HG03095 (cell line): ENCODE results near the gene C10orf105.

ENCODE experiments used
- ATAC-seq: cut with Tn5 transposase; IDR thresholded peaks from one replicate; pipeline ENCODE4 v1.9.1; 2021; ENCODE audit warnings: moderate library complexity; ENCODE audit not compliant: unreplicated experiment

C10orf105 gene

DNA sequence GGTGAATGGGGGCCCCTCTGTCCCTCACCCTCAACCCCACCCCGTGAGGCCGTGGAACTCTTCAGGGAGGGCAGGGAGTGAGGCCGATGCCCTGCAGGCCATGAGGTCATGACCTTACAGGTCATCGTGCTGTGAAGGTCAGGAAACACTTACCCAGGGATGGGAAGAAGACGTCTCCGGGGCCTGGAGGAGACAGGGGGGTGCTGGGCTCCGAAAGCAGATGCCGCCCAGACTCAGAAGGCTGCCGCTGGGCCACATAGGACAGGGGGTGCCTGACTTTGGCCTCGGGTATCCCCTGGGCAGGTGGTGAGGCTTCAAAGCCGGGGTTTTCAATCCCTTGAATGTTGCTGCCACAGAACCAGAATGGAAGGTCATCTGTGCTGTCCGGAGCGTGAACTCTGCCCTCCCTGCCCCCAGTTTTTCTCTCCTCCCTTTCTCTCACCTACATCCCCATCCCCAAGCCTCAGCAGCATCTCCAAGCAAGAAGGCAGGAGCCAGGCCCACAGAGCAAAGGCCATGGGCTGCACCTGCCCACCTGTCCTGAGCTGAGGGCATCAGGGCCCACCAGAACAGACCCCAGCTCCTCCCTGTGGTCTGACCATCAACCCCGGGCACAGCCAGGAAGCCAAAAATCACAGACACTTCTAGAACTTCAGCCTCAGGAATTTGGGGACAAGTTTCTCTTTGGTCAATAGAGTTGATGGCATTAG lies 32.1 kb upstream of the C10orf105 start:
- ATAC-seq: no peak

DNA sequence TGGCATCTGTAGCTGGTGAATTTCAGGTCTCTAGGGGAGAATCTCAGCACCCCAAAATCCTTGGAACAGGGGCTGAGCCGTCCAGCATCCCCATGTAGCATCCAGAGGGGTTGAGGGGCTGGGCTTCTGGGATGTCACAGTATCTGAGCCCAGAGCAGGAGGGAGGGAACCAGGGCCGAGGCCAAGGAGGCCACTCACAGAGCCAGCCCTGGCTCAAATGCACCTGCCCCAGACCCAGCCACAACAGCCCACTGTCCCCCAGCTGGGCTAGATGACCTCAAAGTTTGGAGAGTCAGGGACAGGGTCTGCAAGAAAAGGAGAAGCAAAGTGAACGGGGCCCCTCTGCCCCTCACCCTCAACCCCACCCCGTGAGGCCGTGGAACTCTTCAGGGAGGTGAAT lies 31.4 kb upstream of the C10orf105 start:
- ATAC-seq: no peak

DNA sequence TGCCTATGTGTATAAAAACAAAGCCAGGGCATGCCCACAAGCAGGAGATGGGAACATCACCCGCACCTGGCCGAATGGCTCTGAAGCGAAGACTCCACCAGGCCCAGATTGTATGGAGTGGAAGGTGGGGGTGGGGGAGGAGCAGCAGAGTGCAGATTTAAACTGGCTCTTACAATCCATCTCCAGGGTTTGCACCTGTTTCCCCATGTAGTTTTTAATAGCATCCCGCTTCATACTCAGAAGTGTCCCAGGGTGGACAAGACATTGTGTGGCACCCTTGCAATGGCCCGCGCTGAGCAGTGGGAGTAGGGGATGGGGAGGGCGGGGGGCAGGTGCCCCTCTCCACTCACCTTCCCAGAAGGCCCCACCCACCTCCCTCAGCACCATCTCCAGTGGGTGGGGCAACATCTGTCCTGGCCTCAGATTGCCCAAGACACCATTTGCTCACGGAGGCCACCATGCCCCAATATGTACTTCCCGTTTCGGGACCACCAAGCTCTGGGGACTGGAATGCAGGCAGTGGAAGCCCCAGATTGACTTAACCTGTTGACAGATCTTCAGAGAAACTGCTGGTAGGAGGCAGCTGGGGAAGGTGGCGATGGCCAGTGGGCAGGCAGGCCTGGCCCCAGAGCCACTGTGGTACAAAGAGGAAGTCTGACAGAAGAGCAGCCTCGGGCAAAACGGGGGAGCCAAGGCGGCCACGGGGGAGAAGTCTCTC lies 30.7 kb upstream of the C10orf105 start:
- ATAC-seq: no peak

- ATAC-seq: no peak
These were observed 29.8 kb upstream of the C10orf105 start for GRCh38 chr10:71749396-71749795.

DNA sequence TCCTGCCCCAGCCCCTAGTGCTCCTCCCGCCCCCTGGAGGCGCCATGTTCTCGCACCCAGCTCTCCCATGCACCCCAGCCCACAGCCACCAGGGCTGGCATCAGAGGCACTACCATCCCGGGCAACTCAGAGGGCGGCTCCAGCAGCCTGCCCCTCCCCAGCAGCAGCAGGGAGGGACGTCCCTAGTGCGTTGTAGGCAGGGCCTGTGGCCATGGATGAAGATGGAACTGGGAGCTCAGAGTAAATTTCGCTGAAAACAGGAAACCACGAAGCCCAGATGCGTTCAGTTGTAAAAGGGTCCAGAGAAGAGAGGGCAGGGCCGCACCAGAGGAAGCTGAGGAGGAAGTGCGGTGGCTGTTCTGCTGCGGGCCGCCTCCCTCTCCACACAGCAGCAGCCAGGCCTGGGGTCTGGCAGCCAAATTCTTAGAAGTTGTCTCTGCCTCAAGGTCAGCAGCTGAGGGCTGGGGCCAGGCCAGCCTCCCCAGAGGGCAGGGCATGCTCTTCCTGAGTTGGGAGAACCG lies 29.2 kb upstream of the C10orf105 start:
- peak; percentile 63 for ATAC-seq

DNA sequence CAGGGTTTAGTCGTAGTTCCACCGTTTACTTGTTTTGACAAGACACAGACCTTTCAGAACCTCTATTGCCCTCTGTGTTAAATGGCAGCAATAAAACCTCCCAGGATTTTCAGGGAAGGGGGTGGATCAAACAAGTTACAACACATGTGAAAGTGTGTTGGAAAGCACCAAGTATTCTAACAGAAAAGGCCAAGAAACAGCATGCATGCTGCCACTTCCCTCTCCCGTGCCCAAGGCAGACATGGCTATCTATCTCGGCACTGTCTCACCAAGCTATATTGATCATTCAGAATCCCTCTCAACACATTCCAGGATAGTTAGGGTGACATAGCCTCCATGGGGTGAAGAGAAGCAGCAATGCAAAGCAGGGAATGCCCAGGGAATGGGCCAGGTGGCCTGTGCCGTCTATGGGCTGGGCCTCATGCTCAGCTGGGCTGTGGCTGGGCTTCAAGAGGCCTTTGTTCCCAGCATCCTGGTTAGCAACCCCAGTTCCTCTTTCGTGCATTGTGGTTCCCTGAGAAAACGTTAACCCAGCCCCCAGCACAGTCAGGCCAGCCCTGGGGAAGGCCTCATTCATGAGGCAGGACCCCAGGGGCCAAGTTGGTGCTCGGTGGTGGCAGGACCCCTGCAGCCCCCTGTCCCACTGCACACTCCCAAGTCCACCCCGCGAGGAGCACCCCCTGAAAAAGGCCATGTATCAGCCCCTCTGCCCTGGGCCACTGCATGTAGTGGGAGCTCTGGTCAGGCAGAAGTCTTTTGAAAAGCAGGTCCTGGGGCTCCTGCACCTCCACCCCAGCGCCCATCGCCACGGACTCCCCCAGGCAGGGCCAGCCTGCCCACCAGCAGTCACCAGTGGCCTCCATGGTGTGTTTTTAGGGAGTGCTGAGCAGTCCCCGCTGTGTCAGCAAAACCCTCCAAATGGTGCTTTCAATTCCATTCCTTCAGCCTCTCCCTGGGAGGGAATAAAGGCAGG lies 28.3 kb upstream of the C10orf105 start:
- no peak for ATAC-seq

- ATAC-seq: no peak
These were observed 27.5 kb upstream of the C10orf105 start for GRCh38 chr10:71747039-71747531.

DNA sequence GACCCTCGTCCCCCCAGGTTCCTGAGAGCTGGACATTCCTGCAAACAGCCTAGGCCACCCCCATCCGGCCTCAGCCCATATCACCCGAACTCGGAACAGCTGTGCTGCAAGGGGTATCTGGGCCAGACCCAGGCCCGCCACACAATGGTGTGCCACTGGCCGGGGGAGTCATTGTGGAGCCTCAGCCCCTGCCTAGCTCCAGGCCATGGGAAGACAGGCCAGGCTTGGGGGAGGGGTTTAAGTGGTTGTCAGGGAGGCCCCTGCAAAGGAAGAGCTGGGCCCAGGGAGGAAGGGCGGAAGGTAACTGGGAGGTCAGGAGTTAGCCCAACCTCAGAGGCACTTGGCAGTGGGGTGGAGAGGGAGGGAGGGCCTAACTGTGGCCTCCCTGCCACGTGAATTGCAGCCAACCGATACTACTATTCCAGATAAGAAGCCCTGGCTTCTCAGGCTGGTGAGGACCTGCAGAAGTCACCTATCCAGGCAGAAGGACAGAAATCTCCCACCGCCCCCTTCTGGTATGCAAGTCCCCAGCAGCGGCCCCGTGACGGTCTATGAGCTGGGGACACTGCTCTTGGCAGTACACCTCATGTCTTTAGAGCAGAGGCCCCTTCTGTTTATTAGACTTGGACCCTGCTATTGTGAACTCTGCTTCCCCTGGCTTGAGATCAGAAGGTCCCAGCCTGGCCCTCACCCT lies 26.9 kb upstream of the C10orf105 start:
- no peak for ATAC-seq

GRCh38 chr10:71745664-71746250 lies 26.2 kb upstream of the C10orf105 start:
- no peak for ATAC-seq

DNA sequence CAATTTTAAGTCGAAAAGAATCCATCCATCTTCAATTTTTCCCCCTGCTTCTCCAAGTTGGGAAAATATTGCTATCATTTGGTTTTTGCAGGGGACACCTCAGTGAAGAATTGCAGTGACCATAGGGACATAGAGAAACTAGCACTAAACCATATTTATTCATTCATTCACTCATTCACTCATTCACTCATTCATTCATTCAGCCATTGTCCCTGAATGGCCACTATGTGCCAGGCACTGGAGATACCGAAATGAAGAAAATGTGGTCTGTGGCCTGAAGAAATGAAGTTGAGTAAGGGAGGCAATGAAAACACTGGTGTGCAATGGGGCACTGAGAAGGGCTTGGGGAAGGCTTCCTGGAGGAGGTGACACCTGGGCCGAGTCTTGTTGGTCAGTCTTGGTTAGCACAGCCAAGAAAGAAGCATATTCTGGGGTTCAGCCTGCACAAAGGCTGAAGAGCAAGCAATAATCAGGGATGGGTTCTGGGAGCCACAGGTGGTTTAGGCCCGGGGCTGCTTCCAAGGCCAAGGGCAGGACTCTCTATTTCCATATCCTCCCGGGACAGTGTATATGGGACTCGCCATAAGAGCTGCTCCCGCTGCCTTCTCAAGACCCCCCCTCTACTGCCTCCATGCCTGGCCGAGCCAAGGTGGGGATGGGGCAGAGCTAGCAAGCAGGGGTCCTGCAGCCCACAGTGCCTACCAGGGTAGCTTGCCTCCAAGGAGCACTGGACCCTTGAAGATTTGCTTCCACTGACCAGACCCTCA lies 25.5 kb upstream of the C10orf105 start:
- ATAC-seq: no peak

- no peak for ATAC-seq
These were observed 24.3 kb upstream of the C10orf105 start for GRCh38 chr10:71743866-71744265.

GRCh38 chr10:71743089-71743838 lies 23.7 kb upstream of the C10orf105 start:
- no peak for ATAC-seq

DNA sequence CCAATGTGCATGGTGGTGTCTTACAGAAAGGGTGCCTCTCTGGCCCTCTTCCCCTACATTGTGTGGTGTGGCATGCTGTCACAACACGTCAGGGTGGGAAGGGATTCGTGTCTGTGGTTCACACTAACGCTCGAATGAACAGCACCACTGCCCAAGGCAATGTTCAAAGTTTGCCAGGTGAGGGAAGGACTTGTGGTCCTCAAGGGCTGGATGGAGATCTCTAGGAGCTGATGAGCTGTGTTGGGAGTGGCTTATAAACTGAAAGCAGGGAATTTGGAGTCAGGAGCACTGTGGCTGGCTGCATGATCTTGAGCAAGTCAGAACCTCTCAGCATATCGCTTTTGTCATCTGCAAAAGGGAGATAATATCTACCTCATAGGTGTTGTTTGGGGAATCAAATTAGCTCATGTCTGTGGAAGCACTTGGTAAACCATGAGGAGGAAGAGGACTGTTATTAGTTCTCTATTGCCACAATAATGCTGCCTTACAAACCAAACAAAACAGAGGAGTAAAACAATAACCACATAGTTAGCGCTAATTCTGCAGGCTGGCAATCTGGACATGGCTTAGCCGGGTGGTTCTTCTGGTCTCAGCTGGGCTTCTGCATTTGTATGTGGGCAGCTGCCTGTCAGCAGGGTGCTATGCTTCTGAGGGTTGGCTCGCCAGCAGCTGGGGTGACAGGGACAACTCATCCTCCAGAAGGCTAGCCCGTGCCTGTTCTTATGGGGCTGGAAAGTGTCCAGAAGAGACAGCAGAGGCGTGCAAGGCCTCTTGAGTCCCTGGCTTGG lies 22.9 kb upstream of the C10orf105 start:
- no peak for ATAC-seq

DNA sequence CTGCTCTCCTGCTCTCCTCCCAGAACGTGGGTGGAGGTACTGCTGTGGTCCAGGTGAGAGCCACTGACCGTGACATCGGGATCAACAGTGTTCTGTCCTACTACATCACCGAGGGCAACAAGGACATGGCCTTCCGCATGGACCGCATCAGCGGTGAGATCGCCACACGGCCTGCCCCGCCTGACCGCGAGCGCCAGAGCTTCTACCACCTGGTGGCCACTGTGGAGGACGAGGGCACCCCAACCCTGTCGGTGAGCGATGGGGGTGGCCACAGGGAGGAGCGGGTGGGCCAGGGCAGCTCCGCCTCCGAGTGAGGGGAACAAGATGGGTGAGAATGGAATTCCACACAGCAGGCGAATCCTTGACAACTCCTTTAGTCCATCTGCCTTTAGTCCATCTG lies 22.1 kb upstream of the C10orf105 start:
- no peak for ATAC-seq

- ATAC-seq: no peak
These were observed 21.5 kb upstream of the C10orf105 start for GRCh38 chr10:71741029-71741428.

GRCh38 chr10:71740069-71740653 lies 20.6 kb upstream of the C10orf105 start:
- ATAC-seq: no peak

DNA sequence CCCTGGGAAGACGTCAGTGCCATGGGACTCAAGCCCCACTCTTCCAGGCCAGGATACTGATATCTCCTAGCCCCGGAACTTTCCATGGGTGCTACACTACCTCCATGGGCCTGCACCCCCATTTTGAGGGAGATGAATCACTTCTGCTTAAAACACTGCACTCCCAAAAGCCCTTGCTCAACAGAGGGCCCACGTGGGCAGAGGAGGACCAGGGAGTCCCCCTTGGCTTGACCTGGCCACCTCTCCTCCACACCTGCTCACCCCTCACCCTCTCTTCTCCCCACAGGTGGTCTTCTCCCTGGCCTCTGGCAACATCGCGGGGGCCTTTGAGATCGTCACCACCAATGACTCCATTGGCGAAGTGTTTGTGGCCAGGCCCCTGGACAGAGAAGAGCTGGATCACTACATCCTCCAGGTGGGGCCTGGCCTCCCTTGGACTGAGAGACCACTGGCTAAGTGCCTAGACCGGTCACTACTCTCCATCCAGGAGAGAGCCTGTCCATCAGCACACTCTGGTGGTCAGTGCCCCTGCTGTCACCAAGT lies 19.9 kb upstream of the C10orf105 start:
- no peak for ATAC-seq
